H1 (cell line): ENCODE measurements around the gene RNFT2. TPM values are rescaled to one million over a fixed set of nuclear protein-coding genes. Genes with fewer than 3 reads are reported as not detected.
"Not testable (repeated sequence)": the region's sequence is repeated elsewhere in the genome, so short reads cannot be mapped to it uniquely, and the experiment has no call there.

Experiments used
- CTCF ChIA-PET: fragments of 300-600 bp; sonication (Branson Sonifier 250); formaldehyde crosslinking; loops from one replicate; lab custom pipeline; 2021; ENCODE audit not compliant: partially characterized antibody; lab: Charles Lee
- POLR2A ChIA-PET: fragments of 300-600 bp; sonication (Branson Sonifier 250); formaldehyde crosslinking; loops from one replicate; lab custom pipeline; 2021; ENCODE audit warnings: inconsistent platforms; ENCODE audit not compliant: partially characterized antibody; lab: Charles Lee
- DNase-seq, 2 experiments: peaks; one replicate each; pipeline versions ENCODE4 v3.0.0 to v3.0.0-alpha.2; 2010 to 2022; ENCODE audit warnings: low spot score in 2 of 2, low read depth in 1 of 2, mixed read lengths in 1 of 2
- FAIRE-seq: peaks from 2 replicates; lab custom pipeline; 2011; peaks lifted over from hg19 to GRCh38; lab: Jason Lieb, UNC
- H2AFZ ChIP-seq: 2 replicates; pipeline ENCODE4 v1.8.1; 2012; ENCODE audit warnings: low read length, inconsistent platforms
- H2AK5ac ChIP-seq: 2 replicates; pipeline ENCODE4 v1.6.1; 2013; ENCODE audit warnings: low read depth, low read length
- H2BK120ac ChIP-seq: replicated peaks from 2 replicates; pipeline ENCODE3; 2013; ENCODE audit warnings: low read depth, low read length, inconsistent platforms
- H2BK12ac ChIP-seq: 2 replicates; pipeline ENCODE4 v1.6.1; 2013; ENCODE audit warnings: low read depth, low read length
- H2BK15ac ChIP-seq: 2 replicates; pipeline ENCODE4 v1.6.1; 2013; ENCODE audit warnings: low read length
- H2BK20ac ChIP-seq: 2 replicates; pipeline ENCODE4 v1.6.1; 2013; ENCODE audit warnings: low read length
- H2BK5ac ChIP-seq: 2 replicates; pipeline ENCODE4 v1.6.1; 2013; ENCODE audit warnings: low read depth, low read length
- H3K14ac ChIP-seq: 2 replicates; pipeline ENCODE4 v1.6.1; 2013; ENCODE audit warnings: inconsistent platforms; ENCODE audit not compliant: insufficient read length
- H3K18ac ChIP-seq: 2 replicates; pipeline ENCODE4 v1.6.1; 2013; ENCODE audit warnings: low read length; ENCODE audit errors: extremely low read depth
- H3K23ac ChIP-seq: 2 replicates; pipeline ENCODE4 v1.6.1; 2013; ENCODE audit warnings: inconsistent platforms; ENCODE audit not compliant: insufficient read length
- H3K23me2 ChIP-seq: 2 replicates; pipeline ENCODE4 v1.6.1; 2013; ENCODE audit warnings: low read depth, low read length
- H3K27ac ChIP-seq: 2 replicates; pipeline ENCODE4 v1.6.1; 2011; ENCODE audit warnings: low read depth, low read length, inconsistent platforms
- H3K27me3 ChIP-seq, 4 experiments: replicated peaks in 1 of 4; 1 replicate in 1 of 4; 2 replicates in 3 of 4; pipeline versions ENCODE4 v1.6.1 to v1.8.1; 2011 to 2013; ENCODE audit warnings: low read length in 3 of 4, mild to moderate bottlenecking in 3 of 4, inconsistent platforms in 2 of 4, mixed read lengths in 2 of 4, moderate library complexity in 1 of 4; ENCODE audit not compliant: control insufficient read depth in 3 of 4, insufficient read depth in 3 of 4; ENCODE audit errors: extremely low read depth in 1 of 4
- H3K36me3 ChIP-seq, 4 experiments: 2 replicates each; pipeline versions ENCODE4 v1.6.1 to v1.8.1; 2011 to 2013; ENCODE audit warnings: mild to moderate bottlenecking in 4 of 4, low read length in 3 of 4, moderate library complexity in 2 of 4, control low read depth in 1 of 4, inconsistent platforms in 1 of 4; ENCODE audit not compliant: insufficient read depth in 4 of 4, control insufficient read depth in 2 of 4
- H3K4ac ChIP-seq: replicated peaks from 2 replicates; pipeline ENCODE3; 2013; ENCODE audit warnings: low read length, low read depth, mixed read lengths, inconsistent platforms; ENCODE audit not compliant: insufficient read length
- H3K4me1 ChIP-seq, 4 experiments: replicated peaks in 1 of 4; 1 replicate in 1 of 4; 2 replicates in 3 of 4; pipeline versions ENCODE4 v1.6.1 to v1.8.1; 2011 to 2013; ENCODE audit warnings: low read length in 3 of 4, inconsistent platforms in 2 of 4, mixed read lengths in 1 of 4; ENCODE audit not compliant: insufficient read depth in 4 of 4, control insufficient read depth in 3 of 4
- H3K4me2 ChIP-seq, 2 experiments: 2 replicates each; pipeline versions ENCODE4 v1.6.1 to v1.8.1; 2011 to 2013; ENCODE audit warnings: low read depth in 2 of 2, low read length in 2 of 2, control low read depth in 1 of 2, inconsistent platforms in 1 of 2, mild to moderate bottlenecking in 1 of 2; ENCODE audit not compliant: insufficient read depth in 1 of 2
- H3K4me3 ChIP-seq, 4 experiments: fragments of 200-600, 300-600 bp in 1 of 4; sonication (generic), shearing (Covaris generic), sonication (Bioruptor Twin) in 1 of 4; 2 replicates each; pipeline versions ENCODE4 v1.5.1 to v1.8.1; 2011 to 2016; ENCODE audit warnings: low read length in 4 of 4, low read depth in 3 of 4, control low read depth in 2 of 4, inconsistent platforms in 2 of 4, mild to moderate bottlenecking in 2 of 4, mixed read lengths in 1 of 4, moderate library complexity in 1 of 4; ENCODE audit not compliant: insufficient read depth in 2 of 4; ENCODE audit errors: extremely low read depth in 1 of 4
- H3K56ac ChIP-seq: replicated peaks from 2 replicates; pipeline ENCODE3; 2013; ENCODE audit warnings: low read depth, mild to moderate bottlenecking, mixed read lengths, low read length, inconsistent platforms; ENCODE audit not compliant: insufficient read length
- H3K79me1 ChIP-seq: 2 replicates; pipeline ENCODE4 v1.6.1; 2013; ENCODE audit warnings: low read depth, low read length, control low read depth
- H3K79me2 ChIP-seq, 2 experiments: 2 replicates each; pipeline versions ENCODE4 v1.6.1 to v1.8.1; 2012 to 2013; ENCODE audit warnings: low read length in 2 of 2, mild to moderate bottlenecking in 2 of 2, inconsistent platforms in 1 of 2; ENCODE audit not compliant: insufficient read depth in 2 of 2, control insufficient read depth in 1 of 2
- H3K9ac ChIP-seq, 4 experiments: replicated peaks in 1 of 4; 1 replicate in 1 of 4; 2 replicates in 3 of 4; pipeline versions ENCODE4 v1.6.1 to v1.8.1; 2011 to 2013; ENCODE audit warnings: low read depth in 3 of 4, low read length in 3 of 4, control low read depth in 2 of 4, mild to moderate bottlenecking in 2 of 4, moderate library complexity in 2 of 4, inconsistent platforms in 1 of 4; ENCODE audit errors: extremely low read depth in 1 of 4
- H3K9me3 ChIP-seq, 2 experiments: 2 replicates each; pipeline versions ENCODE4 v1.6.1 to v1.8.1; 2012 to 2013; ENCODE audit warnings: mild to moderate bottlenecking in 2 of 2, moderate library complexity in 2 of 2, control low read depth in 1 of 2, inconsistent platforms in 1 of 2, low read depth in 1 of 2, low read length in 1 of 2, mixed read lengths in 1 of 2; ENCODE audit not compliant: insufficient read depth in 2 of 2
- H4K20me1 ChIP-seq, 2 experiments: replicated peaks in 1 of 2; 2 replicates each; pipeline versions ENCODE3 to v1.8.1; 2011 to 2013; ENCODE audit warnings: inconsistent platforms in 2 of 2, low read length in 2 of 2, mild to moderate bottlenecking in 1 of 2; ENCODE audit not compliant: insufficient read depth in 2 of 2, control insufficient read depth in 1 of 2
- H4K5ac ChIP-seq: 2 replicates; pipeline ENCODE4 v1.6.1; 2013; ENCODE audit warnings: low read length, low read depth, mixed read lengths, inconsistent platforms; ENCODE audit not compliant: insufficient read length
- H4K8ac ChIP-seq: 2 replicates; pipeline ENCODE4 v1.8.0; 2013; ENCODE audit warnings: mild to moderate bottlenecking, moderate library complexity, low read length, inconsistent platforms; ENCODE audit not compliant: insufficient read depth; ENCODE audit errors: extremely low read depth
- H4K91ac ChIP-seq: replicated peaks from 2 replicates; pipeline ENCODE3; 2013; ENCODE audit warnings: low read length, mixed read lengths, inconsistent platforms; ENCODE audit not compliant: insufficient read length
- USF2 ChIP-seq: IDR thresholded peaks from 2 replicates; pipeline ENCODE4 v1.6.1; 2011; ENCODE audit warnings: low read length, improper control_type of control experiment
- WGBS, 2 experiments: shearing (Covaris generic) in 1 of 2; methylation state at CpG; one replicate each; pipeline versions ENCODE4 v1.1.6 to v1.1.7; 2013 to 2015; ENCODE audit warnings: low lambda C conversion rate in 2 of 2, mixed read lengths in 2 of 2, inconsistent platforms in 1 of 2, low coverage in 1 of 2, missing lambda C conversion rate in 1 of 2; ENCODE audit not compliant: insufficient replicate concordance in 2 of 2, insufficient coverage in 1 of 2, insufficient read length in 1 of 2; ENCODE audit errors: extremely low coverage in 1 of 2, missing lambda C conversion rate in 1 of 2; 5-methylcytosine and 5-hydroxymethylcytosine counted together
- polyA plus RNA-seq, 7 experiments: library from polyadenylated mRNA; depleted of rRNA in 3 of 7; stranded (reverse) in 5 of 7; unstranded in 2 of 7; fragments of >200 nt in 5 of 7; fragments of 200-250 nt in 2 of 7; gene quantifications; 1 replicate in 5 of 7; 2 replicates in 1 of 7; 4 replicates in 1 of 7; pipeline versions ENCODE4 v1.2.1 to v1.2.3, GENCODE V29; 2011 to 2013; ENCODE audit warnings: missing spikeins in 2 of 7, mixed read lengths in 2 of 7
- total RNA-seq: library from RNA; stranded (reverse); fragmentation: NEBNext Ultra II Directional; extraction: Animal tissue kit (Norgen Biotek cat#: 25700); gene quantifications from 2 replicates; pipeline ENCODE4 v1.2.1, GENCODE V29; 2021

RNFT2 gene
- total and polyA plus RNA-seq, 2 of the 8 experiments (the other 6 are each of a cell fraction or from before 2014, with no cell fraction given): 14.2 to 33.1 TPM

GRCh38 chr12:116750298-116750697 lies 12.2 kb downstream of the RNFT2 start (continued):
- no peak for TF ChIP-seq USF2

- H2BK120ac ChIP-seq, H4K5ac ChIP-seq, FAIRE-seq, H2AFZ ChIP-seq, H3K56ac ChIP-seq, H3K23ac ChIP-seq, H3K4me2 ChIP-seq, H3K27ac ChIP-seq, H2AK5ac ChIP-seq, H4K91ac ChIP-seq, H3K9ac ChIP-seq, H3K4ac ChIP-seq, H3K4me1 ChIP-seq, H3K18ac ChIP-seq, H2BK15ac ChIP-seq, H3K79me2 ChIP-seq, H3K79me1 ChIP-seq, H2BK12ac ChIP-seq, H4K8ac ChIP-seq, H2BK5ac ChIP-seq, H2BK20ac ChIP-seq, H3K9me3 ChIP-seq, H3K23me2 ChIP-seq, H3K4me3 ChIP-seq, H3K14ac ChIP-seq, DNase-seq, POLR2A ChIA-PET, H3K27me3 ChIP-seq, H4K20me1 ChIP-seq: not testable (repeated sequence)
- WGBS, 2 experiments: 86% methylated on average over 5 of the region's 5 CpGs; no CpG with 5 or more reads in 1 of the 2 experiments
- H3K36me3 ChIP-seq: peaks cover 0 to 12% (median 6%) of the 10 kb centered on the region in 4 experiments; a peak in 3 of 8 replicates
- CTCF ChIA-PET: interaction anchor here (1.9 kb wide), 1 partner anchor 109 kb away, joined by 6 read pairs; no protein-coding TSS in a partner anchor
These were observed 16.0 kb downstream of the RNFT2 start for GRCh38 chr12:116754097-116754496.
